Stimulated activated CD4-positive, alpha-beta T cell treated with anti-CD3 and anti-CD28 coated beads, Interleukin-12 subunit alpha, Interleukin-12 subunit beta, amount 100 ng/mL, for 24 hours (primary cell): ENCODE measurements around the gene KDM5A.
A peak's percentile ranks its signal among the peaks of the same experiment; 100 is the strongest.
"Not testable (repeated sequence)": the region's sequence is repeated elsewhere in the genome, so short reads cannot be mapped to it uniquely, and the experiment has no call there.

Source experiments
- DNase-seq, 2 experiments: peaks; one replicate each; pipeline ENCODE4 v3.0.0-alpha.2; 2020; ENCODE audit warnings: low read depth in 2 of 2

KDM5A gene

GRCh38 chr12:389142-390096, at the start of gene KDM5A:
TSS of gene KDM5A (minus strand) at chr12:389320. CDS start at chr12:389091, 229 bp downstream.
- peak; percentile 78 to 82 for DNase-seq

- DNase-seq: not testable (repeated sequence)
Measured at GRCh38 chr12:435737-436136, 46.6 kb upstream of the KDM5A start.

DNA sequence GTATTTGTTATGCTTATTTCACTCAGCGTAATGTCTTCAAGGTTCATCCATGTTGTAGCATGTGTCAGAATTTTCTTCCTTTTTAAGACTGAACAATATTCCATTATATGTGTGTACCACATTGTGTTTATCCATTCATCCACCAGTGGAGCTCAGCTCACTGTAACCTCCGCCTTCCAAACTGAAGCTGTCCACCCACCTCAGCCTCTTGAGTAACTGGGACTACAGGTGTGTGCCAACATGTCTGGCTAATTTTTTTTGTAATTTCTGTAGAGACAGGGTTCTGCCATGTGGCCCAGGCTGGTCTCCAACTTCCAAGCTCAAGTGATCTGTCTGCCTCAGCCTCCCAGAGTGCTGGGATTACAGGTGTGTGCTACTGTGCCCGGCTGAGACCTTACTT, 33.4 kb upstream of the KDM5A start:
- DNase-seq: no peak

GRCh38 chr12:418432-418831, 29.3 kb upstream of the KDM5A start:
- DNase-seq: no peak

DNA sequence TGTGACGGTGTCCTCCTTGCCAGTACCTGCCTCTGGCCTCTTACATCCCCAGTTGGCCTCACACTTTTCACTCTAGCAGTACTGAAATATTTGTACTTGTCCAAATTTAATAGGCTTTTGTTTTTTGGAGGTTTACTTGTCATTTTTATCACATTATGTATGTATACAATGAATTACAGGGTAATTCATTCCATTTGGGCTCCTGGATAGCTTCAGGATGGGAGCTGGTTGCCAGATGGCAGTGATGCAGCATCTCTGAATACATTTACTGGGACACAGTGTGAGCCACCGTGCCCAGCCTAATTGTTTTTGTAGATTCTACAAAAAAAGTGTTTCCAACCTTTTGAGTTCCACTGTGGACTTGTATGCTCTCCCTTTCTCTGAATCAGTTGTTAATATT, 25.7 kb upstream of the KDM5A start:
- DNase-seq: no peak

GRCh38 chr12:402029-402389, 12.9 kb upstream of the KDM5A start:
- no peak for DNase-seq

- peak; percentile 90 to 93 for DNase-seq
Measured at GRCh38 chr12:401235-402028, 12.3 kb upstream of the KDM5A start, which contains the start of gene CCDC77. TSS of gene CCDC77 (plus strand) at chr12:401644. CDS start at chr12:409384, 7,740 bp downstream.

DNA sequence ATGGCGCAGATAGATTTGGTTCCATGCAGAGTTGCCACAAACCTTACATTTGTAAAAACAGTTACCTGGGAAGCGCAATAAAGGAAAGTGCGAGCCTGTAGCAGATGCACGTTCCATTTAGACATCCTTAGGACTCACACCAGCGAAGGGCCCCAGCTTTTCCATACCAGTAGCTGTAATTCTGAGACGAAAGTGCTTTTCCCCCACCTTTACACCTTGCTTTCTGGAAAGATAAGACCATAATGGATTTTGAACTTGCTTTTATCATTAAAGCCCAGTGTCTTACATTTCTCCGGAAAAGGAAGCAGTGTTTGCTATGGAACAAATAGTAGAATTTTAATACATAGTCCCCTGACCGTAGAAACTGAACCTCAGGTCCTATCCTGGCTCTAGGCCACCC, 11.7 kb upstream of the KDM5A start:
- no peak for DNase-seq

GRCh38 chr12:388541-389141, 479 bp downstream of the KDM5A start:
- DNase-seq: peak; percentile 2 to 9

- no peak for DNase-seq
Measured at GRCh38 chr12:388012-388411, 1.1 kb downstream of the KDM5A start.

DNA sequence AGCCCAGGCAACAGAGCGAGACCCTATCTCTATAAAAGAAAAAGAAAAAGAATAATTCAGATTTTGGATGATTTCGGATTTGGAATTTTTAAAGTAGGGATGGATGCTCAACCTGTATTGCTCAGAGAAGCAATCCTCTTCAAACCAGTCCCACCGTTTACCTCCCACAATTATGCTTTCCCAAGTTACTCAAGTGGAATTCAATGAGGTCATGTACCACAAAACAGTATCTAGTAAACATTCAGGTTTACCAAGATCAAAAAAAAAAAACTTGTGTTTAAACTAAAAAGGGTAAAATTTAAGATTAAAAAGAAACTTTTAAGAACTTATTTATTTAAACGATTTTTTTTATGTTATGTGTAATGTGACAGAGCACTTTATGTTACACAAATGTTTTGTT, 2.5 kb downstream of the KDM5A start:
- no peak for DNase-seq

GRCh38 chr12:370739-371485, 18.2 kb downstream of the KDM5A start:
- DNase-seq: not testable (repeated sequence)

DNA sequence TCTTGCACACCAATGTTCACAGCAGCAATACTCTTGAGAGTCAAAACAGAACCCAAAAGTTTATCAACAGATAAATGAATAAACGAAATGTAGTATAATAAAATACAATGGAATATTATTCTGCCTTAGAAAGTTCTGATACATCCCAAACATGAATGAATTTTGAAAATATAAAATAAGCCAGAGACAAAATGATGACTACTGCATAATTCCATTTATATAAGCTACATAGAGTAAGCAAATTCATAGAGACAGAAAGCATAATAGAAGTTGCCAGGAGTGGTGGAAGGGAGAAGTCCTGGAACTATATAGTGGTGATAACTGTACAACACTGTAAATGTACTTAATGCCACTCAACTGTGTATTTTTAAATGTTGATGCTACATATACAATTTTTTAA, 21.1 kb downstream of the KDM5A start:
- DNase-seq: no peak

GRCh38 chr12:366820-367219, 22.3 kb downstream of the KDM5A start:
- DNase-seq: no peak

DNA sequence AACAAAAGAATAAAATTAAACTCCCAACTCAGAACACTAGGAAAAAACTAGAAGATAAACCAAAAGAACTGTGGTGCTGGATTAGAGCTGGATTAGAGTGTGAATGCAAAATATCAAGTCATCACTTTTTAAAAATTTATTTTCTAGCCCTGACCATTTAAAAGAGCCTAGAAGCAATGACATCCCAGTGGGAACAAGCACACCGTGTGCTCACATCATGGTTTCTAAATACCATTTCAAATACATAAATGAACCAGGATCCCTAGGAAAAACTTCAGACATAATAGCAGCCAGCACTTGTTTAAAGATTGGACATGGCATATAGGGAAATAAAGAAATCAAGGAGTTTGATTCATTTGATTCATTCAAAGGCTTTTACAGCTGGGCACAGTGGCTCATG, 30.0 kb downstream of the KDM5A start:
- no peak for DNase-seq

- DNase-seq: no peak
Measured at GRCh38 chr12:356276-356988, 32.7 kb downstream of the KDM5A start.

- not testable (repeated sequence) for DNase-seq
Measured at GRCh38 chr12:351197-351596, 37.9 kb downstream of the KDM5A start.

DNA sequence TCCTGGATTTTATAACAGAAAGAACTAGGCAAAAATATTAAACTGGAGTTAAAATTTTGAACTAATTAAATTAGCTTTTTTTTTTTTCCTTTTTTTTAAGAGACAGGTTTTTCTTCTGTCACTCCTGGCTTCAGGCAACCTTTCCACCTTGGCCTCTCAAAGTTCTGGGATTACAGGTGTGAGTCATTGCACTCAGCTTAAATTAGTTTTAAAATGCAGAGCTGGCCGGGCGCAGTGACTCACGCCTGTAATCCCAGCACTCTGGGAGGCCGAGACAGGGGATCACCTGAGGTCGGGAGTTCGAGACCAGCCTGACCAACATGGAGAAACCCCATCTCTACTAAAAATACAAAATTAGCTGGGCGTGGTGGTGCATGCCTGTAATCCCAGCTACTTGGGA, 39.5 kb downstream of the KDM5A start:
- DNase-seq: not testable (repeated sequence)

DNA sequence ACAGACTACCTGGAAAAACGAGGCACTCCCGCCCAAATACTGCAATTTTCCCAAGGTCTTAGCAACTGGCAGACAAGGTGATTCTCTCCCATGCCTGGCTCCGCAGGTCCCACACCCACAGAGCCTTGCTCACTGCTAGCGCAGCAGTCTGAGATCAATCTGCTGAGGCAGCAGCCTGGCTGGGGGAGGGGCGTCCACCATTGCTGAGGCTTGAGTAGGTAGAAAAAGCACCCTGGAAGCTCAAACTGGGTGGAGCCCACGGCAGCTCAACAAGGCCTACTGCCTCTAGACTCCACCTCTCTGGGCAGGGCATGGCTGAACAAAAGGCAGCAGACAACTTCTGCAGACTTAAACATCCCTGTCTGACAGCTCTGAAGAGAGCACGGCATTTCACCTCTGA, 46.1 kb downstream of the KDM5A start:
- DNase-seq: not testable (repeated sequence)

- DNase-seq: no peak
Measured at GRCh38 chr12:337039-337438, 52.1 kb downstream of the KDM5A start.

DNA sequence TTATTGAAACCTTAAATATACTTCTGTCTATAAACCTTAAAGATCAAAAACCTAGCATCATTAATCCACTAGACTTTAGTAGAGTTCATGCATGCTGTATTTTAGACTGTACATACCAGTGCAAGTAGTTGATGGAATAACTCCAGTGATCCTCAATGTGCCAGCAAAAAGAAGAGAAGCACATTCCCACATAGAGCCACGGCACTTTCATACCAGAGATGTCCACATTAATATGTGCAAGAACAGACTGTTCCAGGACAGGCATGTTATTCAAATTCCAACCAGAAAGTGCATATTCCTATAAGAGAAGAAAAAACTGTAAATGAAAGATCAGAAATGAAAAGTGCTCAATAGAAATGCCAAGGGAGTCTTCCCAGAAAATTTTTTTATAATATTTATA, 55.0 kb downstream of the KDM5A start:
- DNase-seq: no peak
